GM18519 (cell line): ENCODE measurements around the gene ACAP3.
"Not testable (repeated sequence)": the region's sequence is repeated elsewhere in the genome, so short reads cannot be mapped to it uniquely, and the experiment has no call there.

Experiments
- ATAC-seq: cut with Tn5 transposase; IDR thresholded peaks from one replicate; pipeline ENCODE4 v1.9.1; 2021; ENCODE audit warnings: mild to moderate bottlenecking, moderate library complexity; ENCODE audit not compliant: unreplicated experiment, low FRiP score

Gene ACAP3

GRCh38 chr1:1248009-1248913 is 59.5 kb downstream of the ACAP3 start:
- not testable (repeated sequence) for ATAC-seq

- no peak for ATAC-seq
These were observed 60.3 kb downstream of the ACAP3 start for GRCh38 chr1:1247341-1247913.

- ATAC-seq = no peak
These were observed 61.0 kb downstream of the ACAP3 start, which contains the start of gene C1QTNF12 for GRCh38 chr1:1246577-1247340. C1QTNF12 (minus strand) TSS chr1:1246722; CDS start chr1:1246690, 32 bp downstream.

DNA sequence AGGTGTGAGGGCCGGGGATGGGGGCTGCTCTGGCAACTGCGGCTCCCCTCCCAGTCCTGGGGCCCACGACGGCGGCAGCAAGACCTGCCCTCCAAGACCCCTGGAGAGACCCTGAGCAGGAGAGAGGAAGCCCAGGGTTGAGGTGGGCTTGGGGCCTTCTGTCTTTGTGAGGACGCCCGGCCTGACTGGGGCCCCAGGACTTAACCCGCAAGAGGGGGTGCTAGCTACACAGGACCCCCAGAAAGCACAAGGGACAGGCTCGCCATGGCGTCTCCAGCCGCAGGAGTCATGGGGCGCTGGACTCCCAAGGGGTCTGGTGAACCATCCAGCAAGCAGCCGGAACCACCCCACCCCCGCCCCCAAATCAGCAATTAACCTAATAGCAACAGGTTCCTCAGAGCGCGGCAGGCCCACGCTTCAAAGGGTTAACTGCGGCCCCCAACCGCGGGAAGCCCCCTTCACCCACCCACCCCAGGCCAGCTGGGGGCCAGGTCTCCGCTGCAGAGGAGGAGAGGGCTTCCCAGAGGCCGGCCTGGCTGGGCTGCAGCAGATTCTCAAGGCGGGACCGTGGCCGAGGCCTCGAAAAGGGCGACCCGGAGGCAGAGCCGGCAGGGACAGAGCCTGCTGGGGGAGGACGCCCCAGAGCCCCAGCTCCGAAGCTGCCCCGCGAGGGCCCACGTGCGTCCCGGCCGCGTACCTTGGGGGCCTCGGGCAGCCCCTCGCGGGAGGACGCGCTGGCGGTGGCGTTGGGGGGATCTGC is 61.7 kb downstream of the ACAP3 start:
- ATAC-seq = no peak

DNA sequence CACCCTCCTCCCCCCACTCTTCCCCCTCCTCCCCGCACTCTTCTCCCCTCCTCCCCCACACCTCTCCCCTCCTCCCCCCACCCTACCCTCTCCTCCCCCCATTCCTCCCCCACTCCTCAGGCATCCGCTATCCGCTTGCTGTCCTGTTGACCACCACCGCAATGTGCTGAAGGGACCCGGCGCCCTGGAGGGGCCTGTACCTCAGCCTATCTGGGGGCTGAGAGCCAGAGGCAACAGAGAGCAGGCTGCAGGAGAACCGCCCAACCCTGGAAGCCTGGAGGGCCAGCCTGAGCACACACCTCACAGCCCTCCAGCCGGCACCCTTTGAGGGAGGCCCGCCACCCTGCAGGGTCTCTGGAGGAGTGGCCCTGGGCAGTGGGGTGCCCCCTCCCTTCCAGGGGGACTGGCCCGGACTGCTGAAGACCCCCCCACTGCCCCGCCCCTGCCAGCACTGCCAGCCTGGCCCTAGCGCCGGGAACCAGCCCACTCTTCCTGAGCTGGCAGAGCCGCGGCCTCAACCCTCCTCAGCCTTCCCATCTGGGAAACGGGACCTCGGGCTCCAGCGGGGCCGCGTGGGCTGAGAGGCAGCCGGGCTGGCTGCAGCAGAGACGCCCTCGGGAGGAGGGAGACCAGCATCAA is 62.4 kb downstream of the ACAP3 start:
- ATAC-seq = no peak

- ATAC-seq = no peak
These were observed 63.4 kb downstream of the ACAP3 start for GRCh38 chr1:1244192-1244811.

GRCh38 chr1:1243807-1244191 is 63.9 kb downstream of the ACAP3 start:
- no peak for ATAC-seq

DNA sequence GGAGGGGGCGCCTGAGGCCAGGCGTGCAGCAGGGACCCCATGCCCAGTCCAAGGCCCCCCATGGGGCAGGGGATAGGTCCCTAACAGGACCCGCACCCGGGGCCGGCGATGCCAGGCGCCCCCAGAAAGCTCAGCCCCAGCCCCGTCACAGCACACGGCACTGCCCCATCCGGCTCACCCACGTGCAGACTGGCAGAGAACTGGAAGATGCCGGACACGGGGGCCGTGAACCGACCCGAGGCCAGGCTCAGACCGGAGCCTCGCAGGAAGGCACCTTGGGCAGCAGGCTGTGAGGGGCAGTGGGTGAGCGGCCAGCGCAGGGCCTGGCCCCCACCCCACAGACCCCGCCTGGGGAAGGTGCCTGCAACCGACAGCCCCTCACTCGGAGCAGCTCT is 64.5 kb downstream of the ACAP3 start:
- ATAC-seq = no peak

- ATAC-seq = no peak
These were observed 65.1 kb downstream of the ACAP3 start for GRCh38 chr1:1242461-1243265.
